Right ventricle myocardium inferior (tissue), 1 donor: ENCODE measurements around the gene AP2S1. TPM values are rescaled to one million over a fixed set of nuclear protein-coding genes. Genes with fewer than 3 reads are reported as not detected.

Source experiments
- total RNA-seq: library from RNA; stranded (reverse); fragmentation: NEBNext Ultra II Directional; extraction: Animal tissue kit (Norgen Biotek cat#: 25700); gene quantifications from one replicate; pipeline ENCODE4 v1.2.1, GENCODE V29; 2021
- donor health status: DM: no; HTN: yes; CAD: no; lungs with severe emphysema.

AP2S1 gene
- total RNA-seq, 1 donor from 2014 or later: 94.7 TPM

Other genes with a start within 250 kb of the AP2S1 start
- gene CALM3, start 249.5 kb downstream of the AP2S1 start, total RNA-seq: 378 TPM
- gene PTGIR, start 225.8 kb downstream of the AP2S1 start, total RNA-seq: 3.8 TPM
- gene GNG8, start 214.6 kb downstream of the AP2S1 start, total RNA-seq: not detected
- gene DACT3, start 189.7 kb downstream of the AP2S1 start, total RNA-seq: 14.1 TPM
- 9.6 TPM for gene PRKD2, start 133.7 kb downstream of the AP2S1 start, total RNA-seq
- gene FKRP, start 104.8 kb downstream of the AP2S1 start, total RNA-seq: 16.2 TPM
- gene STRN4, start 104.4 kb downstream of the AP2S1 start, total RNA-seq: 51.4 TPM
- gene SLC1A5, start 62.3 kb downstream of the AP2S1 start, total RNA-seq: 10.1 TPM
- gene ARHGAP35, start 10.2 kb upstream of the AP2S1 start, total RNA-seq: 64.4 TPM
- not detected for gene NPAS1, start 169.0 kb upstream of the AP2S1 start, total RNA-seq
- gene TMEM160, start 197.8 kb upstream of the AP2S1 start, total RNA-seq: 27.7 TPM